ENCODE data around the gene MYCL. TPM values are rescaled to one million over a fixed set of nuclear protein-coding genes. Genes with fewer than 3 reads are reported as not detected.
"Not testable (repeated sequence)": the region's sequence is repeated elsewhere in the genome, so short reads cannot be mapped to it uniquely, and the experiment has no call there.

The MYCL gene
- total RNA-seq, 2 experiments from 2014 or later = 0.10 to 0.18 TPM

GRCh38 chr1:39876144-39876543 lies 25.6 kb downstream of the MYCL start:
- DNase-seq = no peak
- H3K4me1 Mint-ChIP-seq = peaks cover 32% of the 10 kb centered on the region
- no peak overlapping the region for H3K27ac Mint-ChIP-seq
- peaks cover 13% of the 10 kb centered on the region for H3K36me3 Mint-ChIP-seq (ENCODE audit: low read depth)
- H3K27me3 Mint-ChIP-seq = no peaks in the 10 kb centered on the region
- CTCF ChIA-PET = interaction anchor here (1.2 kb wide), 1 partner anchor 26 kb away, joined by 3 read pairs; the partner anchor contains the start of gene MYCL
- no peak overlapping the region for H3K4me3 Mint-ChIP-seq
- POLR2A ChIA-PET = no interaction called here
- H3K9me3 Mint-ChIP-seq = no peaks in the 10 kb centered on the region

- DNase-seq = no peak
- POLR2A ChIA-PET = no interaction called here
- Mint-ChIP-seq H3K9me3 (no peaks in the 10 kb centered on the region), H3K36me3 (ENCODE audit: low read depth) (peaks cover 22% of the 10 kb centered on the region), H3K4me1 (peaks cover 24% of the 10 kb centered on the region), H3K27ac (no peak overlapping the region), H3K4me3 (no peak overlapping the region), H3K27me3 (no peaks in the 10 kb centered on the region)
- CTCF ChIA-PET = interaction anchor here (1.5 kb wide), 1 partner anchor 29 kb away, joined by 5 read pairs; the partner anchor contains the start of gene MYCL
These were observed 29.0 kb downstream of the MYCL start for GRCh38 chr1:39872698-39873097.

GRCh38 chr1:39871796-39872195 lies 29.9 kb downstream of the MYCL start:
- no peaks in the 10 kb centered on the region for H3K9me3 Mint-ChIP-seq
- no peaks in the 10 kb centered on the region for H3K27me3 Mint-ChIP-seq
- CTCF ChIA-PET = interaction anchor here (1.5 kb wide), 1 partner anchor 30 kb away, joined by 5 read pairs; the partner anchor contains the start of gene MYCL
- no peak for DNase-seq
- no peak overlapping the region for H3K4me3 Mint-ChIP-seq
- no peak overlapping the region for H3K27ac Mint-ChIP-seq
- H3K36me3 Mint-ChIP-seq (ENCODE audit: low read depth) = peaks cover 15% of the 10 kb centered on the region
- H3K4me1 Mint-ChIP-seq = peaks cover 17% of the 10 kb centered on the region
- POLR2A ChIA-PET = no interaction called here

GRCh38 chr1:39871043-39871442 lies 30.7 kb downstream of the MYCL start:
- H3K4me3 Mint-ChIP-seq, H3K9me3 Mint-ChIP-seq, H3K27ac Mint-ChIP-seq, POLR2A ChIA-PET, H3K27me3 Mint-ChIP-seq, CTCF ChIA-PET, DNase-seq: not testable (repeated sequence)
- Mint-ChIP-seq H3K36me3 (ENCODE audit: low read depth) (peaks cover 15% of the 10 kb centered on the region), H3K4me1 (peaks cover 15% of the 10 kb centered on the region)

GRCh38 chr1:39869538-39870112 lies 32.1 kb downstream of the MYCL start:
- H3K36me3 Mint-ChIP-seq (ENCODE audit: low read depth) = peaks cover 17% of the 10 kb centered on the region
- CTCF ChIA-PET, H3K4me3 Mint-ChIP-seq, H3K27ac Mint-ChIP-seq, H3K27me3 Mint-ChIP-seq, H3K4me1 Mint-ChIP-seq, DNase-seq, H3K9me3 Mint-ChIP-seq: not testable (repeated sequence)
- POLR2A ChIA-PET = interaction anchor here (0.7 kb wide), 1 partner anchor 63 kb away, joined by 3 read pairs; no protein-coding TSS in a partner anchor

DNA sequence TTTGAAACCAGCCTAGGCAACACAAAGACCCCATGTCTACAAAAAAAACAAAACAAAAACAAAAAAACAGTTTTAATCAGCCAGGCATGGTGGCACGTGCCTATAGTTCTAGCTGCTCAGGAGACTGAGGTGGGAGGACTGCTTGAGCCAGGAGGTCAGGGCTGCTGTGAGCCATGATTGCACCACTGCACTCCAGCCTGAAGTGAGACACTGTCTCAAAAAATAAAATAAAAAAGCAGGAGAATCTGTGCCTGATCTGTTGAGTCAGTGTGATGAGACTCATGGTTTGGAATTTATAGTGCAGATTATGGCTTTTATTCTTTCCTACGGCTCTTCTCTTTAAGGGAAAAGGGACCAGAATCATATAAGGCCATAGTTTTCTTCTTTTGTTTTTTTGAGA lies 35.0 kb downstream of the MYCL start:
- H3K36me3 Mint-ChIP-seq (ENCODE audit: low read depth) = peaks cover 22% of the 10 kb centered on the region
- no peak overlapping the region for H3K4me3 Mint-ChIP-seq
- no peak overlapping the region for H3K27ac Mint-ChIP-seq
- ChIA-PET CTCF (no interaction called here), POLR2A (no interaction called here)
- no peaks in the 10 kb centered on the region for H3K9me3 Mint-ChIP-seq
- H3K4me1 Mint-ChIP-seq = no peaks in the 10 kb centered on the region
- DNase-seq = no peak
- no peaks in the 10 kb centered on the region for H3K27me3 Mint-ChIP-seq

DNA sequence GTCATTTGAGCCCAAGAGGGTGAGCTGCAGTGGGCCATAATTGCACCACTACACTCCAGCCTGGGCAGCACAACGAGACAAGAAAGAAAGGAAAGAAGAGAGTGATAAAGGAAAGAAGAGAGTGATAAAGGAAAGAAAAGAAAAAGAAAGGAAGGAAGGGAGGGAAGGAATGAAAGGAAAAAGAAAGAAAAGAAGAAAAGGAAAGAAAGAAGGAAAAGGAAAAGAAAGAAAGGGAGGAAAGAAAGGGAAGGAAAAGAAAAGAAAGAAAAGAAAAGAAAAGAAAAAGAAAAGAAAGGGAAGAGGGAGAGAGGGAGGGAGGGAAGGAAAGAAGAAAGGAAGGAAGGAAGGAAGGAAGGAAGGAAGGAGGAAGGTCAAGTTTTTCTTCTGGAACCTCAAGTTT lies 36.0 kb downstream of the MYCL start:
- no peak overlapping the region for H3K4me3 Mint-ChIP-seq
- no peaks in the 10 kb centered on the region for H3K27me3 Mint-ChIP-seq
- CTCF ChIA-PET = no interaction called here
- peaks cover 22% of the 10 kb centered on the region for H3K36me3 Mint-ChIP-seq (ENCODE audit: low read depth)
- DNase-seq = no peak
- POLR2A ChIA-PET = no interaction called here
- H3K27ac Mint-ChIP-seq = no peak overlapping the region
- no peaks in the 10 kb centered on the region for H3K9me3 Mint-ChIP-seq
- no peaks in the 10 kb centered on the region for H3K4me1 Mint-ChIP-seq

DNA sequence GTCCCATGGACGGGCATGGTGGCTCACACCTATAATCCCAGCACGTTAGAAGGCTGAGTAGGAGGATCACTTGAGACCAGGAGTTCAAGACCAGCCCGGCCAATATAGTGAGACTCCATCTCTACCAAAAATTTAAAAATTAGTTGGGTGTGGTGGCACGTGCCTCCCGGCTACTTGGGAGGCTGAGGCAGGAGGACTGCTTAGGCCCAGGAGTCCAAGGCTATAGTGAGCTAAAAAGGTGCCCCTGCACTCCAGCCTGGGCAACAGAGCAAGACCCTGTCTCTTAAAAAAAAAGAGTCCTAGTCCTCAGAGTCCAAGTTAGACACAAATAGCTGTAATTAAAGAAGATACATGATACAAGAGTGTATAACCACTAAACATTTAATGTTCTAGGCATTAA lies 38.5 kb downstream of the MYCL start:
- no peaks in the 10 kb centered on the region for H3K27me3 Mint-ChIP-seq
- no peak overlapping the region for H3K4me3 Mint-ChIP-seq
- no peak for DNase-seq
- POLR2A ChIA-PET = no interaction called here
- CTCF ChIA-PET = interaction anchor here (0.6 kb wide), 1 partner anchor 163 kb away, joined by 3 read pairs; no protein-coding TSS in a partner anchor
- peaks cover 16% of the 10 kb centered on the region for H3K36me3 Mint-ChIP-seq (ENCODE audit: low read depth)
- H3K9me3 Mint-ChIP-seq = no peaks in the 10 kb centered on the region
- H3K27ac Mint-ChIP-seq = no peak overlapping the region
- H3K4me1 Mint-ChIP-seq = no peaks in the 10 kb centered on the region

- ChIA-PET CTCF (interaction anchor here (1.2 kb wide), 1 partner anchor 41 kb away, joined by 3 read pairs; no protein-coding TSS in a partner anchor), POLR2A (no interaction called here)
- Mint-ChIP-seq H3K27ac (no peak overlapping the region), H3K4me1 (no peaks in the 10 kb centered on the region), H3K36me3 (ENCODE audit: low read depth) (peaks cover 16% of the 10 kb centered on the region), H3K9me3 (no peaks in the 10 kb centered on the region), H3K27me3 (no peaks in the 10 kb centered on the region), H3K4me3 (no peak overlapping the region)
- DNase-seq = no peak
These were observed 40.7 kb downstream of the MYCL start for GRCh38 chr1:39861003-39861402.

GRCh38 chr1:39859859-39860812 lies 41.6 kb downstream of the MYCL start:
- Mint-ChIP-seq H3K27me3 (no peaks in the 10 kb centered on the region), H3K36me3 (ENCODE audit: low read depth) (peaks cover 18% of the 10 kb centered on the region)
- POLR2A ChIA-PET = no interaction called here

DNA sequence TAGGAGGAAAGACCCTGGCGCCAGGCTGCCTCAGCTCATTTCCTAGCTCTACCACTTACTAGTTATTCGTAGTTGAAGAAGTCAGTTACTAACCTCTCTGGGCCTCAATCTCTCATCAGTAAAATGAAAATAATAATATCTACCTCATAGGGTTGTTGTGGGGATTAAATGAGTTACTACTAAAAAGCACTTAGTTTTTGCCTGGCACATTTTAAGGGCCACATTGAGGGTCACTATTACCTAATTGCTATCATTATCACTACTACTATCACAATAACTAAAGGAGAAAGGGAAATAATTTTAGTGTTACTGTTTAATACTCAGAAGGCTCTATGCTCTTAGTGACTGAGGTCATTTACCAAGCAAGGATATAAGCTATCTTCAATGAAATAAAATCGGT lies 43.4 kb downstream of the MYCL start:
- Mint-ChIP-seq H3K4me1 (no peaks in the 10 kb centered on the region), H3K36me3 (ENCODE audit: low read depth) (peaks cover 14% of the 10 kb centered on the region), H3K9me3 (no peaks in the 10 kb centered on the region), H3K27ac (no peak overlapping the region), H3K4me3 (no peak overlapping the region), H3K27me3 (no peaks in the 10 kb centered on the region)
- no peak for DNase-seq
- POLR2A ChIA-PET = no interaction called here
- CTCF ChIA-PET = no interaction called here

More at GRCh38 chr1:39859859-39860812, 41.6 kb downstream of the MYCL start:
- no peaks in the 10 kb centered on the region for H3K4me1 Mint-ChIP-seq
- no peaks in the 10 kb centered on the region for H3K9me3 Mint-ChIP-seq
- CTCF ChIA-PET = interaction anchor here (0.7 to 1.2 kb wide), 2 partner anchors 40 to 59 kb away, joined by 3 read pairs; no protein-coding TSS in a partner anchor
- DNase-seq = no peak
- no peak overlapping the region for H3K27ac Mint-ChIP-seq
- no peak overlapping the region for H3K4me3 Mint-ChIP-seq

DNA sequence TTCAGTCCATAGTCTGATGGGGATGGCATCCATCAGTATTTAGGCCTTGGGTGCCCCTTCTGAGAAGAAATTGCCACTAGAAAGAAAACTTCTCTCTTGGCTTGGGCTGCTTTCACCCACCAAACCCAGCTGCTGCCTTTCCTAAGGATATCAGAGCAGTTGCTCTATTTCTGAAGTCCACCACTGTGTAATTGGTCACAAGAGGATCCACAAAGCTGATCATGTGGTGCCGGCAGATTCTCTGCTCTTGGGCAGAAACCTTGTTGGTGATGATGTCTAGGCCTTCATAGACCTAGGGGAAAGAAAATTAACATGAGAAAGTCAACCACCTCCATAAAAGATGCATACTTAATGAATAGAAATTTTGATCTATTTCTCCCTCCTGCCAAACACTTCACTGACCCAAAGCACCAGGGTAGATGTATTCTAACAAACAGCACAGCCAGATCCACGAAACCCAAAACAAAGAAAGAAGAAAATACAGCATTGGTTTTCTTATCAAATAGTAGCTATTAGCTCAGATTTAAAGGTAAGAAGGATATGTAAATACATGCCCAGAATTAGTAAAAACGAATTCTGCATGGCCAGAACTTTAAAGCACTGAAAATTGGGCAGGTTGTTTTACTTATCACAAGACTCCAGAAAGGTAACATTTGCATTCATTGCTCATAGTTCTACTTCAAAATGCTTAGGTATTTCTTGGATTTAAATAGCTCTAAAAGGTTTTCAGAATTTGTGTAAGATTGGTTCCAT lies 44.4 kb downstream of the MYCL start:
- no peak for DNase-seq
- Mint-ChIP-seq H3K4me3 (no peak overlapping the region), H3K4me1 (no peaks in the 10 kb centered on the region), H3K9me3 (no peaks in the 10 kb centered on the region), H3K36me3 (ENCODE audit: low read depth) (peaks cover 14% of the 10 kb centered on the region), H3K27me3 (no peaks in the 10 kb centered on the region), H3K27ac (no peak overlapping the region)
- POLR2A ChIA-PET = no interaction called here
- CTCF ChIA-PET = no interaction called here

DNA sequence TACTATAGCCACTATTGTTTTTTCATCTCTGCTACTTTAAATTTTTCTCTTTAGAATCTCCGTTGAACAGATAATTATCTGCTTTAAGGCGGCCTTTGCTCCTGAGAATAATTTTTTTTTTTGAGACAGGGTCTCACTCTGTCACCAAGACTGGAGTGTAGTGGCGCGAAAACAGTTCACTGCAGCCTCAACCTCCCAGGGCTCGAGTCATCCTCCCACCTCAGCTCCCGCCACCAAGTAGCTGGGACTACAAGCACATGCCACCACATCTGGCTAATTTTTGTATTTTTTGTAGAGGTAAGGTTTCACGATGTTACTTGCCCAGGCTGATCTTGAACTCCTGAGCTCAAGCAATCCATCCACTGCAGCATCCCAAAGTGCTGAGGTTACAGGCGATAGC lies 47.0 kb downstream of the MYCL start:
- H3K4me3 Mint-ChIP-seq = no peak overlapping the region
- H3K9me3 Mint-ChIP-seq = no peaks in the 10 kb centered on the region
- H3K27ac Mint-ChIP-seq = no peak overlapping the region
- POLR2A ChIA-PET = no interaction called here
- H3K27me3 Mint-ChIP-seq = no peaks in the 10 kb centered on the region
- peaks cover 5% of the 10 kb centered on the region for H3K4me1 Mint-ChIP-seq
- CTCF ChIA-PET = no interaction called here
- DNase-seq = no peak
- peaks cover 11% of the 10 kb centered on the region for H3K36me3 Mint-ChIP-seq (ENCODE audit: low read depth)
